ENCODE measurements around the gene SMPD2. TPM values are rescaled to one million over a fixed set of nuclear protein-coding genes. Genes with fewer than 3 reads are reported as not detected.

Gene SMPD2
- total and polyA plus RNA-seq, 3 experiments from 2014 or later = 9.4 to 15.8 (median 15.1) TPM

DNA sequence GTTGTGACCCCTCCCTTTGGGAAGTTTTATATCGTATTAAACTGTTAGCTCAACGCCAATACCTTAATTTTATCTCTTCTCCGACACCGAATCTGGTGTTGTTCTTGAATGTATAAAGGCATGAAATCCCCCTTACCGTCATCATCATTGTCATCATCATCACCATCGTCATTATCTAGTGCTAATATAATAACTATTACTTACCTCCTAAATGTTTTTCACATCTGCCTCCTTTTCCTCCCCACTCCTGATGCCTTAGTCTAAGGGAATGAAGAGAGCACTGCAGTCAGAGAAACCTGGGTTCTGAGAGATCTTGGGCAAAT is 43.2 kb downstream of the SMPD2 start:
- no peaks in the 10 kb centered on the region for H3K9me3 ChIP-seq (ENCODE audit: low read length)
- H3K4me1 ChIP-seq (ENCODE audit: insufficient read depth, low read length) = peaks cover 36% of the 10 kb centered on the region
- peaks cover 10 to 33% (median 14%) of the 10 kb centered on the region in 3 donors for H3K36me3 Mint-ChIP-seq
- peak overlapping the region; percentile 20 for H3K27ac ChIP-seq (ENCODE audit: low read depth, low read length)
- ChIA-PET POLR2A (no interaction called here), CTCF (interaction anchor here (1.6 kb wide), 1 partner anchor 556 kb away, joined by 5 read pairs; no protein-coding TSS in a partner anchor)
- H3K9me3 Mint-ChIP-seq = no peaks in the 10 kb centered on the region
- peak overlapping the region; percentile 58 for H3K4me3 ChIP-seq (ENCODE audit: low read length)
- H3K27me3 Mint-ChIP-seq = no peaks in the 10 kb centered on the region
- peaks cover 36 to 46% (median 46%) of the 10 kb centered on the region in 3 donors for H3K4me1 Mint-ChIP-seq
- H3K27me3 ChIP-seq (ENCODE audit: insufficient read depth, low read length, poor library complexity, severe bottlenecking) = no peaks in the 10 kb centered on the region
- peak overlapping the region; percentile 79 to 95 (median 90) for H3K27ac Mint-ChIP-seq
- no peaks in the 10 kb centered on the region for H3K36me3 ChIP-seq (ENCODE audit: insufficient read depth, low read length)
- peak overlapping the region; percentile 78 to 93 (median 82) for H3K4me3 Mint-ChIP-seq
- no peak for DNase-seq

DNA sequence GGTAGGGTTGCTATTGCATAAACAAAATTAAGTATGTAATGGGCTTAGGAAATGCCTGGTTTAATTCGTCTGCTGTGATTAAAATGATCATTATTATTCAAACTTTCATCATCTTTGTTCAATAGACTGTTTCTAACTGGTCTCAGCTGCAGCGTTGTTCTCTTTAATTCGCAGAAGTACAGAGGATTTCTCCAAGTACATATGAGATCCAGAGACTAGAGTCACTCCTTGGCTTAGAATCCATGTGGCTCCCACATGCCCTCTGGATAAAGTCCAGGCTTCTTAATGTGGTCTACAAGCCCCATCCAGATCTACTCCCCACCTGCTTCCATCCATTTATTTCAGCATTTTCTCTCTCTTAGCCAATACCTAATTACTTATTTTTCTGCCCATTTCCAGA is 43.6 kb downstream of the SMPD2 start:
- Mint-ChIP-seq H3K36me3 (peaks cover 10 to 28% (median 11%) of the 10 kb centered on the region in 3 donors), H3K4me1 (peaks cover 31 to 42% (median 42%) of the 10 kb centered on the region in 3 donors), H3K9me3 (no peaks in the 10 kb centered on the region), H3K27ac (peak overlapping the region; percentile 75 to 94 (median 86)), H3K4me3 (peak overlapping the region; percentile 78 to 93 (median 82)), H3K27me3 (no peaks in the 10 kb centered on the region)
- no peaks in the 10 kb centered on the region for H3K27me3 ChIP-seq (ENCODE audit: insufficient read depth, low read length, poor library complexity, severe bottlenecking)
- no peaks in the 10 kb centered on the region for H3K36me3 ChIP-seq (ENCODE audit: insufficient read depth, low read length)
- H3K4me1 ChIP-seq (ENCODE audit: insufficient read depth, low read length) = peaks cover 32% of the 10 kb centered on the region
- DNase-seq = no peak
- ChIA-PET POLR2A (no interaction called here), CTCF (interaction anchor here (1.5 kb wide), 1 partner anchor 44 kb away, joined by 3 read pairs; the partner anchor contains the start of genes PPIL6 and SMPD2)
- H3K4me3 ChIP-seq (ENCODE audit: low read length) = peak overlapping the region; percentile 58
- H3K27ac ChIP-seq (ENCODE audit: low read depth, low read length) = no peak overlapping the region
- no peaks in the 10 kb centered on the region for H3K9me3 ChIP-seq (ENCODE audit: low read length)

DNA sequence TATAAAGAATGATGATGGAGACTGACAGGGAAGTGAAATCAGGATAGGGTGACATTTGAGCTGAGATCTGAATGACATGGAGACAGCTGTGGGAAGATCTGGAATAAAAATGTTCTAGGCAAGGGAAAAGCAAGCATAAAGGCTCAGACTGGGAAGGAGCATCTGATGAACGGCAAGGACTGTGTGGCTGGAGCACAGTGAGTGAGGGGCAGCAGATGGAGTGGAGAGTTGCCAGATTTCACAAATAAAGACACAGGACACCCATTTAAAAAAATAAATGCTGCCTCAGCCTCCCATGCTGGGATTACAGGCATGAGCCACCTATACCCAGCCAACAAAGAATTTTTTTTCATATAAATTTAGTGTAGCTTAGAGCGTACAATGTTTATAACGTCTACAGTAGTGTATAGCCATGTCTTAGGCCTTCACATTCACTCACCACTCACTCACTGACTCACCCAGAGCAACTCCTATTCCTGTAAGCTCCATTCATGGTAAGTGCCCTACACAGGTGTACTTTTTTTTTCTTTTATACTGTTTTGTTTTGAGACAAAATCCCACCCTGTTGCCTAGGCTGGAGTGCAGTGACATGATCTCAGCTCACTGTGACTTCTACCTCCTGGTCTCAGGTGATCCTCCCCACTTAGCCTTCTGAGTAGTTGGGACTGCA is 44.9 kb downstream of the SMPD2 start:
- no peak for DNase-seq
- no peak overlapping the region for H3K4me3 ChIP-seq (ENCODE audit: low read length)
- CTCF ChIA-PET = interaction anchor here (1.2 to 1.5 kb wide), 2 partner anchors 45 to 554 kb away, joined by 3 read pairs; partner anchors contain the start of genes PPIL6 and SMPD2
- H3K9me3 ChIP-seq (ENCODE audit: low read length) = no peaks in the 10 kb centered on the region
- POLR2A ChIA-PET = no interaction called here
- no peak overlapping the region for H3K27ac ChIP-seq (ENCODE audit: low read depth, low read length)
- H3K36me3 Mint-ChIP-seq = peaks cover 6 to 20% (median 7%) of the 10 kb centered on the region in 3 donors
- H3K9me3 Mint-ChIP-seq = no peaks in the 10 kb centered on the region
- peaks cover 22 to 35% (median 31%) of the 10 kb centered on the region in 3 donors for H3K4me1 Mint-ChIP-seq
- peak overlapping the region in 2 of 7 donors; percentile 65 to 93 for H3K4me3 Mint-ChIP-seq
- H3K4me1 ChIP-seq (ENCODE audit: insufficient read depth, low read length) = peaks cover 22% of the 10 kb centered on the region
- H3K36me3 ChIP-seq (ENCODE audit: insufficient read depth, low read length) = no peaks in the 10 kb centered on the region
- H3K27ac Mint-ChIP-seq = peak overlapping the region in 3 of 8 donors; percentile 13 to 83 (median 52)
- H3K27me3 Mint-ChIP-seq = no peaks in the 10 kb centered on the region
- no peaks in the 10 kb centered on the region for H3K27me3 ChIP-seq (ENCODE audit: insufficient read depth, low read length, poor library complexity, severe bottlenecking)

DNA sequence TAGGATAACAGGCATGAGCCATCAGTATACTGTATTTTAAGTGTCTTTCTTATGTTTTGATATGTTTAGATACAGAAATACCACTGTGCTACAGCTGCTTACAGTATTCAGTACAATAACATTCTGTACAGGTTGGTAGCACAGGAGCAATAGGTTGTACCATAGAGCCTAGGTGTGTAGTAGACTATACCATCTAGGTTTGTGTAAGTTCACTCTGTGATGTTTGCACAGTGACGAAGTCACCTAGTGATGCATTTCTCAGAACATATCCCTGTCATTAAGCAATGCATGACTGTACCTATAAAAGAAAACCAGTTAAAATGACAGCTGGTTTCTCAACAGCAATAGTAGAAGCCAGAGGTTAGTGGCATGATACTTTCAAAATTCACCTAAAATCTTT is 45.5 kb downstream of the SMPD2 start:
- Mint-ChIP-seq H3K9me3 (no peaks in the 10 kb centered on the region), H3K4me3 (peak overlapping the region in 1 of 7 donors; percentile 65), H3K36me3 (peaks cover 4 to 14% (median 5%) of the 10 kb centered on the region in 3 donors), H3K27ac (peak overlapping the region in 2 of 8 donors; percentile 13 to 51), H3K4me1 (peaks cover 21 to 34% (median 30%) of the 10 kb centered on the region in 3 donors), H3K27me3 (no peaks in the 10 kb centered on the region)
- Histone ChIP-seq H3K27ac (ENCODE audit: low read depth, low read length) (no peak overlapping the region), H3K4me1 (ENCODE audit: insufficient read depth, low read length) (peaks cover 22% of the 10 kb centered on the region), H3K9me3 (ENCODE audit: low read length) (no peaks in the 10 kb centered on the region), H3K27me3 (ENCODE audit: insufficient read depth, low read length, poor library complexity, severe bottlenecking) (no peaks in the 10 kb centered on the region), H3K36me3 (ENCODE audit: insufficient read depth, low read length) (no peaks in the 10 kb centered on the region), H3K4me3 (ENCODE audit: low read length) (no peak overlapping the region)
- POLR2A ChIA-PET = no interaction called here
- DNase-seq = no peak
- CTCF ChIA-PET = interaction anchor here (1.2 kb wide), 1 partner anchor 553 kb away, joined by 3 read pairs; no protein-coding TSS in a partner anchor

DNA sequence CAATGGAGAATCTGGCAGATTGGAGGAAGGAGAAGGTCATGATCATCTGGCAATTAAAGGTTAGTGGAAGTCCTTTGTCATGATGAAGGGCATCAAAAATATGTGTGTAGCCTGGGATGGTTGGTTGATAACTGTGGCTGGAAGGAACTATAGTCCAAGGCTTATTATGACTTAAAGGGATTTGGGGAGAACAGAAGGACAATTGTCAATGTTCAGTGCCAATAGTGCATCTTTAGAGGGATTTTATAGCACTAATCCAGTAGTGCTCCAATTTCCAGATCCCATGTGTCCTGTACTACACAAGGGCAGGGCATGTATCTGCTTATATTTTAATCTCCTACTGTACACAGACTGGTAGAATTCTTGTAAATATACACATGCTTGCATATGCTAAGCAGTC is 47.5 kb downstream of the SMPD2 start:
- no peak overlapping the region for H3K27ac ChIP-seq (ENCODE audit: low read depth, low read length)
- Mint-ChIP-seq H3K4me1 (peaks cover 19 to 30% (median 26%) of the 10 kb centered on the region in 3 donors), H3K9me3 (no peaks in the 10 kb centered on the region), H3K4me3 (peak overlapping the region in 1 of 7 donors; percentile 26), H3K36me3 (no peaks in the 10 kb centered on the region), H3K27ac (no peak overlapping the region), H3K27me3 (no peaks in the 10 kb centered on the region)
- no peaks in the 10 kb centered on the region for H3K9me3 ChIP-seq (ENCODE audit: low read length)
- ChIA-PET CTCF (no interaction called here), POLR2A (interaction anchor here (0.6 to 0.7 kb wide), 2 partner anchors 203 to 552 kb away, joined by 4 to 6 read pairs; no protein-coding TSS in a partner anchor)
- DNase-seq = no peak
- no peaks in the 10 kb centered on the region for H3K27me3 ChIP-seq (ENCODE audit: insufficient read depth, low read length, poor library complexity, severe bottlenecking)
- H3K4me1 ChIP-seq (ENCODE audit: insufficient read depth, low read length) = peaks cover 20% of the 10 kb centered on the region
- H3K36me3 ChIP-seq (ENCODE audit: insufficient read depth, low read length) = no peaks in the 10 kb centered on the region
- H3K4me3 ChIP-seq (ENCODE audit: low read length) = no peak overlapping the region

DNA sequence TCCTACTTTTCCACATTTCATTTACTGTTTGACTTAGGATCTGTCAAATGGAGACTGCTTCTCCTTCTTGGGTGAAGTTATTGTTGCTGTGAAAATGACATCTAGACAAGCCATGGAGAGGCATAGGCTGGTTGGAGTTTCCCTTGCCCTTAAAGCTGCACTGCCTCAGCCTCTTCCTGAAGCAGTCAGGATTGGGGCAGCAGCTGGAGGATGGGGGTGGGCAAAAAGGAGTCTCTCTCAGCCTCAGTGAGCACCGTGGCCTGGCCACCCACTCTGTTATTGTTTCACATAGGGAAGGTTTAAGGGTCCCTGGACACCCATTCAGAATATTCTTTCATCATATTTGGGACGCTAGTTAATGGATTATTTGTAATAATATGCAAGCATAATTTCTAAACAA is 50.2 kb downstream of the SMPD2 start:
- Mint-ChIP-seq H3K27me3 (no peaks in the 10 kb centered on the region), H3K36me3 (no peaks in the 10 kb centered on the region), H3K9me3 (no peaks in the 10 kb centered on the region), H3K4me1 (peaks cover 16 to 21% (median 17%) of the 10 kb centered on the region in 3 donors), H3K27ac (peak overlapping the region in 6 of 8 donors; percentile 15 to 93 (median 54)), H3K4me3 (peak overlapping the region in 3 of 7 donors; percentile 12 to 68 (median 41))
- Histone ChIP-seq H3K27ac (ENCODE audit: low read depth, low read length) (peak overlapping the region; percentile 25), H3K4me1 (ENCODE audit: insufficient read depth, low read length) (peaks cover 15% of the 10 kb centered on the region), H3K4me3 (ENCODE audit: low read length) (no peak overlapping the region), H3K27me3 (ENCODE audit: insufficient read depth, low read length, poor library complexity, severe bottlenecking) (no peaks in the 10 kb centered on the region), H3K36me3 (ENCODE audit: insufficient read depth, low read length) (no peaks in the 10 kb centered on the region), H3K9me3 (ENCODE audit: low read length) (no peaks in the 10 kb centered on the region)
- POLR2A ChIA-PET = interaction anchor here (0.6 to 1.4 kb wide), 3 partner anchors 8 to 625 kb away, joined by 3 to 5 read pairs (median 5); partner anchors contain the start of gene ZBTB24
- DNase-seq = no peak
- CTCF ChIA-PET = interaction anchor here (1.0 to 1.6 kb wide), 4 partner anchors 14 to 303 kb away, joined by 3 to 7 read pairs (median 4); partner anchors contain the start of gene MICAL1

DNA sequence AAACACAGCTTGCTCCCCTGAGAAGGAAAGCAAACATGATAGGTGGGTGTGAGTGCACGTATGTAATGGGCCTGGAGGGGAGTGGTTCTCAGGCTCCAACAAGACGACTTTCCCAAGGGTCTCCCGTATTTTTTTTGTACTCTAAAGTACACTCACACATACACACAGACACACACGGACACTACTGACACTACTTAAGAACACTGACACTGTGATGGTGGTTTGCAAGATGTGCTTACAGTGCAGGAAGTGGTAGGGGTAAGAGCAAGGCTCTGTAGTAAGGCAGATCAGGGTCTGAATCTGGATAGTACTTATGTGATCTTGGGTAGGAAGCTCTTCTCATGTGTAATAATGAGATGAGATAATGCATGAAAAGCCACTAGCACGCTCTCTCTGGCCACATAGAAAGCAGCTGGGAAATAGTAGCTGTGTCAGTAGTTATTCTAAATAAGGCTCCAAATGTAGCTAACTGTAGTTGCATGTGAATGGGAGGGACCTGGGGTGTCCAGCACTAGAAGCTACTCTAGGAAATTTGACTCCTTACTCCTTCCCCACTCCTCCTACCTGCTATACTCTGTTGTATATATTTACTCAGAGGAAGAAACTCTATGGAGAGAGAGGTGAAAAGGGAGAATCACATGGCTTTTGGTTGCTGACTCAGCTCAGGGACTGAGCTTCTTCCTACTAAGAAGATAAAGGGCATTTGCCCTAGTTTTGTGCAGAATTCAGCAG is 50.8 kb downstream of the SMPD2 start:
- H3K4me3 Mint-ChIP-seq = peak overlapping the region in 4 of 7 donors; percentile 2 to 68 (median 31)
- H3K27ac ChIP-seq (ENCODE audit: low read depth, low read length) = peak overlapping the region; percentile 25

More for the DNA sequence above, 50.8 kb downstream of the SMPD2 start:
- Histone ChIP-seq H3K4me1 (ENCODE audit: insufficient read depth, low read length) (peaks cover 15% of the 10 kb centered on the region), H3K9me3 (ENCODE audit: low read length) (no peaks in the 10 kb centered on the region), H3K4me3 (ENCODE audit: low read length) (no peak overlapping the region), H3K27me3 (ENCODE audit: insufficient read depth, low read length, poor library complexity, severe bottlenecking) (no peaks in the 10 kb centered on the region), H3K36me3 (ENCODE audit: insufficient read depth, low read length) (no peaks in the 10 kb centered on the region)
- Mint-ChIP-seq H3K9me3 (no peaks in the 10 kb centered on the region), H3K27me3 (no peaks in the 10 kb centered on the region), H3K4me1 (peaks cover 16 to 21% (median 17%) of the 10 kb centered on the region in 3 donors), H3K36me3 (no peaks in the 10 kb centered on the region), H3K27ac (peak overlapping the region; percentile 15 to 93 (median 66))
- DNase-seq = peak in 2 of 5 donors; percentile 20 to 46
- CTCF ChIA-PET = interaction anchor here (1.0 to 1.6 kb wide), 7 partner anchors 15 to 548 kb away, joined by 3 to 7 read pairs (median 4); partner anchors contain the start of gene MICAL1
- POLR2A ChIA-PET = interaction anchor here (0.6 to 1.4 kb wide), 3 partner anchors 9 to 625 kb away, joined by 3 to 5 read pairs (median 5); partner anchors contain the start of gene ZBTB24
